GM12878 (cell line): ENCODE results near the gene C11orf65. TPM values are rescaled to one million over a fixed set of nuclear protein-coding genes. Genes with fewer than 3 reads are reported as not detected.

Source experiments
- ATF3 ChIP-seq: IDR thresholded peaks from 2 replicates; pipeline ENCODE4 v1.6.1; 2011; ENCODE audit warnings: low read depth, mild to moderate bottlenecking, low read length, moderate library complexity, borderline replicate concordance; ENCODE audit errors: extremely low read depth
- BCL11A ChIP-seq: IDR thresholded peaks from 2 replicates; pipeline ENCODE4 v1.6.1; 2011; ENCODE audit warnings: low read depth, low read length
- CBX3 ChIP-seq: fragments of 200-600 bp; sonication (generic); IDR thresholded peaks from 2 replicates; pipeline ENCODE4 v1.6.1; 2016; ENCODE audit warnings: low read depth, borderline replicate concordance
- MEF2B ChIP-seq: fragments of 450-650 bp; IDR thresholded peaks from 2 replicates; pipeline ENCODE4 v1.6.1; 2018; ENCODE audit warnings: mild to moderate bottlenecking, moderate library complexity; ENCODE audit not compliant: partially characterized antibody, poor library complexity, severe bottlenecking
- NFIC ChIP-seq: IDR thresholded peaks from 2 replicates; pipeline ENCODE4 v1.6.1; 2012; ENCODE audit warnings: low read depth, mild to moderate bottlenecking, inconsistent platforms, low read length, moderate library complexity
- NR2F1 ChIP-seq: fragments of 450-650 bp; conservative IDR thresholded peaks from 2 replicates; pipeline ENCODE4 v1.6.1; 2017; ENCODE audit warnings: mild to moderate bottlenecking
- REST ChIP-seq: IDR thresholded peaks from 2 replicates; pipeline ENCODE4 v1.6.1; 2012; ENCODE audit warnings: mild to moderate bottlenecking, low read depth, low read length
- SP1 ChIP-seq: IDR thresholded peaks from one replicate; pipeline ENCODE4 v1.6.1; 2011; ENCODE audit warnings: low read depth, low read length
- STAT1 ChIP-seq: fragments of 450-650 bp; conservative IDR thresholded peaks from 2 replicates; pipeline ENCODE4 v1.6.1; 2014; ENCODE audit warnings: antibody characterized with exemption, mild to moderate bottlenecking
- ZNF24 ChIP-seq: fragments of 450-650 bp; IDR thresholded peaks from 2 replicates; pipeline ENCODE4 v1.6.1; 2017; ENCODE audit warnings: antibody characterized with exemption, mild to moderate bottlenecking
- ZNF622 ChIP-seq: fragments of 450-650 bp; IDR thresholded peaks from 2 replicates; pipeline ENCODE4 v1.6.1; 2017; ENCODE audit warnings: mild to moderate bottlenecking, inconsistent platforms
- ZZZ3 ChIP-seq: IDR thresholded peaks from 2 replicates; pipeline ENCODE4 v1.6.1; 2011; ENCODE audit warnings: low read depth; ENCODE audit not compliant: control insufficient read depth, insufficient read length
- polyA plus RNA-seq, 11 experiments: library from polyadenylated mRNA; depleted of rRNA in 4 of 11; unstranded in 6 of 11; stranded (reverse) in 5 of 11; fragments of >200 nt; fragmentation: Nextera tagmentation in 4 of 11; fragmentation: Illumina TruSeq in 1 of 11; extraction: Ambion mirVana in 4 of 11; extraction: Trizol in 1 of 11; gene quantifications; 1 replicate in 1 of 11; 2 replicates in 10 of 11; pipeline versions ENCODE4 v1.2.1 to v1.2.3, GENCODE V29; 2011 to 2016; ENCODE audit warnings: inconsistent platforms in 2 of 11, missing spikeins in 2 of 11, low read depth in 1 of 11
- total RNA-seq, 4 experiments: library from RNA; depleted of rRNA in 3 of 4; stranded (reverse); fragments of >200 nt in 3 of 4; fragmentation: Illumina TruSeq in 1 of 4; extraction: Trizol in 1 of 4; gene quantifications; 2 replicates each; pipeline versions ENCODE4 v1.2.1 to v1.2.3, GENCODE V29; 2013 to 2021

Gene C11orf65
- total and polyA plus RNA-seq, 10 of the 15 experiments (the other 5 are each of a cell fraction or from before 2014, with no cell fraction given) = 0.71 to 2.0 (median 1.2) TPM

- TF ChIP-seq ATF3 = no peak
- TF ChIP-seq ZNF24 = no peak
- TF ChIP-seq SP1 = peak; percentile 41
- no peak for TF ChIP-seq NR2F1
- no peak for TF ChIP-seq CBX3
- no peak for TF ChIP-seq ZZZ3
- TF ChIP-seq STAT1 = no peak
- no peak for TF ChIP-seq MEF2B
- 0 out of 2 replicates have a peak, but pooled peaks have one; percentile 3 for TF ChIP-seq NFIC
- TF ChIP-seq ZNF622 = no peak
- TF ChIP-seq BCL11A = no peak
- no peak for TF ChIP-seq REST
- TF ChIP-seq, all 136 proteins: peak for 46
These were observed at the start of gene C11orf65 (continued) for GRCh38 chr11:108467091-108467823.
